RWPE2 (cell line): ENCODE measurements around the gene CEMIP.
"Not testable (repeated sequence)": the region's sequence is repeated elsewhere in the genome, so short reads cannot be mapped to it uniquely, and the experiment has no call there.

Experiments used
- ATAC-seq: fragments of 200-7000 bp; cut with Tn5 transposase; 3 replicates; pipeline ENCODE4 v1.9.1; 2021; ENCODE audit warnings: low read depth
- DNase-seq: peaks from one replicate; pipeline ENCODE4 v3.0.0-alpha.2; 2020; ENCODE audit warnings: low spot score
- H3K27ac ChIP-seq: fragments of 450-650 bp; 2 replicates; pipeline ENCODE4 v1.5.1; 2017; ENCODE audit warnings: mild to moderate bottlenecking; ENCODE audit not compliant: poor library complexity, severe bottlenecking
- H3K27me3 ChIP-seq: fragments of 250-450 bp; sonication (Bioruptor Pico); 2 replicates; pipeline ENCODE4 v1.5.1; 2021; ENCODE audit warnings: mild to moderate bottlenecking, moderate library complexity; ENCODE audit not compliant: insufficient read depth, poor library complexity, severe bottlenecking
- H3K36me3 ChIP-seq: fragments of 250-450 bp; sonication (Bioruptor Pico); 2 replicates; pipeline ENCODE4 v1.5.1; 2020; ENCODE audit warnings: low read depth, mild to moderate bottlenecking, moderate library complexity
- H3K4me1 ChIP-seq: fragments of 250-450 bp; sonication (Bioruptor Pico); 2 replicates; pipeline ENCODE4 v1.5.1; 2021; ENCODE audit warnings: mild to moderate bottlenecking, moderate library complexity; ENCODE audit not compliant: insufficient read depth, poor library complexity, severe bottlenecking
- H3K4me3 ChIP-seq: fragments of 250-450 bp; sonication (Bioruptor Pico); 2 replicates; pipeline ENCODE4 v1.5.1; 2021; ENCODE audit warnings: mild to moderate bottlenecking, moderate library complexity; ENCODE audit not compliant: severe bottlenecking
- H3K9me3 ChIP-seq: fragments of 250-450 bp; sonication (Bioruptor Pico); 2 replicates; pipeline ENCODE4 v1.5.1; 2021; ENCODE audit warnings: mild to moderate bottlenecking, moderate library complexity; ENCODE audit not compliant: severe bottlenecking
- TF ChIP-seq, protein P1 (sequence below): fragments of 450-650 bp; IDR thresholded peaks from one replicate; pipeline ENCODE4 v1.5.1; 2017; ENCODE audit warnings: mild to moderate bottlenecking, moderate library complexity; ENCODE audit not compliant: poor library complexity, severe bottlenecking

CEMIP gene

DNA sequence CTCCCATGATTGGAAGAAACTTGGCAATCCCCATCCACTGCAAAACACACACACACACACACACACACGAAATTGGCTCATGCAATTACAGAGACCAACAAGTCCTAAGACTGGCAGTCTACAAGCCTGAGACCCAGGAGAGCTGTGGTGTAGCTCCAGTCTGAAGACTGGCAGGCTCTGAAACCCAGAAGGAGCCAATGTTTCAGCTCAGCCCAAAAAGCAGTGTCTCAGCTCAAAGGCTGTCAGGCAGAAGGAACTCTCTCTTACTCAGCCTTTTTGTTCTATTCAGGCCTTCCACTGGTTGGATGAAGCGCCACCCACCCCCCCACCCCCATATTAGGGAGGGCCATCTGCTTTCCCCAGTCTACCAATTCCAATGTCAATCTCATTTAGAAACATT lies 178.4 kb downstream of the CEMIP start:
- Histone ChIP-seq H3K4me1 (peaks cover 44% of the 10 kb centered on the region), H3K27ac (peak overlapping the region; percentile 41), H3K36me3 (peaks cover 11% of the 10 kb centered on the region; the same call in 1 of the 2 replicates), H3K9me3 (no peaks in the 10 kb centered on the region), H3K4me3 (no peak overlapping the region), H3K27me3 (no peaks in the 10 kb centered on the region)
- TF ChIP-seq, protein P1, sequence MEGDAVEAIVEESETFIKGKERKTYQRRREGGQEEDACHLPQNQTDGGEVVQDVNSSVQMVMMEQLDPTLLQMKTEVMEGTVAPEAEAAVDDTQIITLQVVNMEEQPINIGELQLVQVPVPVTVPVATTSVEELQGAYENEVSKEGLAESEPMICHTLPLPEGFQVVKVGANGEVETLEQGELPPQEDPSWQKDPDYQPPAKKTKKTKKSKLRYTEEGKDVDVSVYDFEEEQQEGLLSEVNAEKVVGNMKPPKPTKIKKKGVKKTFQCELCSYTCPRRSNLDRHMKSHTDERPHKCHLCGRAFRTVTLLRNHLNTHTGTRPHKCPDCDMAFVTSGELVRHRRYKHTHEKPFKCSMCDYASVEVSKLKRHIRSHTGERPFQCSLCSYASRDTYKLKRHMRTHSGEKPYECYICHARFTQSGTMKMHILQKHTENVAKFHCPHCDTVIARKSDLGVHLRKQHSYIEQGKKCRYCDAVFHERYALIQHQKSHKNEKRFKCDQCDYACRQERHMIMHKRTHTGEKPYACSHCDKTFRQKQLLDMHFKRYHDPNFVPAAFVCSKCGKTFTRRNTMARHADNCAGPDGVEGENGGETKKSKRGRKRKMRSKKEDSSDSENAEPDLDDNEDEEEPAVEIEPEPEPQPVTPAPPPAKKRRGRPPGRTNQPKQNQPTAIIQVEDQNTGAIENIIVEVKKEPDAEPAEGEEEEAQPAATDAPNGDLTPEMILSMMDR = no peak
- ATAC-seq (no peak), DNase-seq (peak; percentile 11)

DNA sequence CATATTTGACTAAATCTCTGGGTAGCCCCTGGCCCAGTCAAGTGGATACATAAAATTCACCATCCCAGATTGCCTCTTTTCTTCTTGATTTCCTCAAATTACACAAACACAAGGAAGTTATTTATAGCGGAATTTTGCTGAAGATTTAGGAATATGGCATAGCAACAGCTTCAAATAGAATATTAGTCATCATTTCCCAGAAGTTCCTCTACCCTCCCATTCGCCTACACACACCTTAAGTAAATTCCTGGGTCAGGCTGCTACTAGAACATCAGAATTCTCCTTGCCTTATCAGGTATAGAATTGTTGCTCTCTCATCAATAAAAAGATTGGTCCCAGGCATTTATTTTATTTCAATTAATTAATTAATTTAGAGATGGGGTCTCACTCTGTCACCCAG lies 178.8 kb downstream of the CEMIP start:
- Histone ChIP-seq H3K36me3 (peaks cover 11% of the 10 kb centered on the region; the same call in 1 of the 2 replicates), H3K27me3 (no peaks in the 10 kb centered on the region), H3K4me1 (peaks cover 44% of the 10 kb centered on the region), H3K9me3 (no peaks in the 10 kb centered on the region), H3K4me3 (no peak overlapping the region), H3K27ac (peak overlapping the region; percentile 41)
- no peak; the same call in 2 of the 3 replicates for ATAC-seq
- DNase-seq = no peak
- TF ChIP-seq, protein P1 = no peak

DNA sequence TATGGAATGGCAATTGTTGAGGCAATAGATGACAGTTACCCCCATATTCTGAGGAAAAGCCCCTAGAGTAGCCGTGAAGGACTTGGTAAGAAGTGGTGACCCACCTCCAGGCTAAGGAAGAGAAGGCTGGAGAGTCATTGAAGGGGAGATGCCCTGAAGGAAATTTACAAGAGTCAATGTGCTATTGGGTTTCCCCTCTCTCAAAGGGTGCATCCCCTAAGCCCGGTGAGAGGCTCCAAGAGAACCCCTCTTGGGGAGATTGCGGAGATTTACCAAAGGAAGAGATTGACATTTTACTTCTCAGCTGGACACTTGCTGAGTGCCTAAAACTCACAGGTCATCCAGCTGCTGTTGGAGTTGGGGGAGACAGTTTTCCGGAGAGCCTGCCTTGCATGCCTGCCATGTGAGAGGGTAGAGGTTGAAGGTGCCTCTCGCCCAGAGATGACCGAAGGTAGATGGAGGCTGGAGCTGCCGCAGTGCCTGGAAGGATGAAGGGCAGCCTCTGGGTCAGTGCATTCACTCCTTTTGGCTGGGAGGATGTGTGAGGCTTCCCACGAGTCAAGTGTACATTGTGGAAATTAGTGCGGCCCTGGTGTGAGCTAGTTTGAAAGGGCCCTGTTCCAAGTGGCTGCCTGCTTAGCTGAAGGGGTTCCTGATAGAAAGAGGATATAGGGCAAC lies 179.8 kb downstream of the CEMIP start:
- no peak for ATAC-seq
- peaks cover 11% of the 10 kb centered on the region; the same call in 1 of the 2 replicates for H3K36me3 ChIP-seq
- H3K27ac ChIP-seq = peak overlapping the region; percentile 41
- TF ChIP-seq, protein P1 = no peak
- no peaks in the 10 kb centered on the region for H3K9me3 ChIP-seq
- H3K4me3 ChIP-seq = no peak overlapping the region
- peak; percentile 52 for DNase-seq
- no peaks in the 10 kb centered on the region for H3K27me3 ChIP-seq
- peaks cover 40% of the 10 kb centered on the region for H3K4me1 ChIP-seq

DNA sequence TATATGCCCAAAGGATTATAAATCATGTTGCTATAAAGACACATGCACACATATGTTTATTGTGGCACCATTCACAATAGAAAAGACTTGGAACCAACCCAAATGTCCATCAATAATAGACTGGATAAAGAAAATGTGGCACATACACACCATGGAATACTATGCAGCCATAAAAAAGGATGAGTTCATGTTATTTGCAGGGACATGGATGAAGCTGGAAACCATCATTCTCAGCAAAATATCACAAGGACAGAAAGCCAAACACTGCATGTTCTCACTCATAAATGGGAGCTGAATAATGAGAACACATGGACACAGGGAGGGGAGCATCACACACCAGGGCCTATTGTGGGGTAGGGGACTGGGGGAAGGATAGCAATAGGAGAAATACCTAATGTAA lies 186.3 kb downstream of the CEMIP start:
- not testable (repeated sequence) for H3K4me3 ChIP-seq, H3K4me1 ChIP-seq, DNase-seq, H3K9me3 ChIP-seq, ATAC-seq, H3K27me3 ChIP-seq, H3K27ac ChIP-seq
- peaks cover 35% of the 10 kb centered on the region for H3K36me3 ChIP-seq

DNA sequence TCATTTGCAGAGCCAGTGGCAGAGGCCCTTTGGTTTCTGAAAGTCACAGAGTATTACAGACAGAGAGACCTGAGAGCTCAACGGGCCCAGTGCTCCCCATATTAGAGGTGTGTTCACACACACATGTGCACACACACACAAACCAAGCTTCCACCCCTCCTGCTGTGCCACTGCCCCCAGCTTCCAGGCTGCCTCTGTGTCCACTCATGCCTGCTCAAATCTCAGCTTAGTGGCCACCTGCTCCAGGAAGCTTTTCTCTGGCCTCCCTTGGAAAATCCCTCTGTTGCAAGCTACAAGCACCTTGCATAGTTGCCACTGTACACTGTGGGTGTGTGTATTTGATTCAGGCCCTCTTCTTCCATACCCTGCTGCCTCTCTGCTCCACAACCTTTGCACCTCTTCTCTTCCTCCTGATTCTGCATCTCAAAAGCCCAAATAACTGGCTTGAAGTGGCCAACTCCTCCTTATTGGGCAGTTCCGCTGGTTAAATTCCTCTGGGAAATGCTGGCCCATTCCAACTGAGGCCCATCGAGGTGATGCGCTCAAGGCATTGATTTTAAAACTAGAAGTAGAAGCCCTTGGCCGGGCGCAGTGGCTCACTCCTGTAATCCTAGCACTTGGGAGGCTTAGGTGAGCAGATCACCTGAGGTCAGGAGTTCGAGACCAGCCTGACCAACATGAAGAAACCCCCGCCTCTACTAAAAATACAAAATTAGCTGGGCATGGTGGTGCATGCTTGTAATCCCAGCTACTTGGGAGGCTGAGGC lies 187.4 kb downstream of the CEMIP start:
- no peak for ATAC-seq
- peaks cover 10% of the 10 kb centered on the region for H3K4me1 ChIP-seq
- no peak overlapping the region for H3K27ac ChIP-seq
- H3K36me3 ChIP-seq = peaks cover 40% of the 10 kb centered on the region
- TF ChIP-seq, protein P1 = no peak
- no peak overlapping the region for H3K4me3 ChIP-seq
- H3K27me3 ChIP-seq = no peaks in the 10 kb centered on the region
- peaks cover 9% of the 10 kb centered on the region for H3K9me3 ChIP-seq
- no peak for DNase-seq
